ENCODE measurements around the gene MROH2B. TPM values are rescaled to one million over a fixed set of nuclear protein-coding genes. Genes with fewer than 3 reads are reported as not detected.
A peak's percentile ranks its signal among the peaks of the same experiment; 100 is the strongest.

Gene MROH2B
- total RNA-seq, 1 donor from 2014 or later: not detected

DNA sequence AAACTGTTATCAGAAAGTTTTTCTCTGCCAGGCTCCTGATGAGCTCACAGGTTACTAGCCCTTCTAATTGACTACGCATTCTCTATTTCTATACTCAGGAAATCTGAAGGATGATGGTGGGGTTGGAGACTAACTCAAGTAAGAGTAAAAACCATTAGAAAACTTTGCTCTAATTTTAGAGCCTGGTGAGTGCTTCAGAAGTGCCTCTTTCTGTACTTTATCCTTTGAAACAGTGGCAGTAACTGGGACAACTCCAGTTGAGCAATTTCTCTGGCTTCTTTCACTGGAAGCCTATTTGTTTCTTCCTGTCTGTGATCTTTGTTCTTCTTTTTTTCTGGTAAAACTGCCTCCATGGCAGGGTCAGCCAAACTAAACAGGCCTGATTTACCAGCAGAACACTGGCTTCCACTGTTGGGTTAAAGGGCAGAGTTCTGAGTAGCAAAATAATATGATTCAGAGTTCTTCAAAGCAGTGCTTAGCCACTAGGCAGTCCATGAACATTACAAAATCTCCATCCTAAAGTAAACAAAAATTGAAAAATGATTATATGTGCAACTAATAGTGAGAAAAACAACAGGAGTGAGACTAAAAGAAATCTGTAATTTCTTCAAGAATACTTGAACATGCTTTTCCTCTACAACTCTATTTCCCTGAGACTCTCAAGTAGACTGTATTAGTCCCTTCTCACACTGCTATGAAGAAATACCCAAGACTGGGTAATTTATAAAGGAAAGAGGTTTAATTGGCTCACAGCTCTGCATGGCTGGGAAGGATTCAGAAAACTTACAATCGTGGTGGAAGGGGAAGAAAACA is 79.8 kb downstream of the MROH2B start:
- H3K27ac ChIP-seq: peak overlapping the region; percentile 79
- peaks cover 15% of the 10 kb centered on the region for H3K4me1 ChIP-seq
- no peaks in the 10 kb centered on the region for H3K27me3 ChIP-seq
- intact Hi-C loops (cut with DNase I): no loop called here
- H3K4me3 ChIP-seq: no peak overlapping the region
- no peaks in the 10 kb centered on the region for H3K36me3 ChIP-seq
- no peak for DNase-seq
- TF ChIP-seq, protein P1, sequence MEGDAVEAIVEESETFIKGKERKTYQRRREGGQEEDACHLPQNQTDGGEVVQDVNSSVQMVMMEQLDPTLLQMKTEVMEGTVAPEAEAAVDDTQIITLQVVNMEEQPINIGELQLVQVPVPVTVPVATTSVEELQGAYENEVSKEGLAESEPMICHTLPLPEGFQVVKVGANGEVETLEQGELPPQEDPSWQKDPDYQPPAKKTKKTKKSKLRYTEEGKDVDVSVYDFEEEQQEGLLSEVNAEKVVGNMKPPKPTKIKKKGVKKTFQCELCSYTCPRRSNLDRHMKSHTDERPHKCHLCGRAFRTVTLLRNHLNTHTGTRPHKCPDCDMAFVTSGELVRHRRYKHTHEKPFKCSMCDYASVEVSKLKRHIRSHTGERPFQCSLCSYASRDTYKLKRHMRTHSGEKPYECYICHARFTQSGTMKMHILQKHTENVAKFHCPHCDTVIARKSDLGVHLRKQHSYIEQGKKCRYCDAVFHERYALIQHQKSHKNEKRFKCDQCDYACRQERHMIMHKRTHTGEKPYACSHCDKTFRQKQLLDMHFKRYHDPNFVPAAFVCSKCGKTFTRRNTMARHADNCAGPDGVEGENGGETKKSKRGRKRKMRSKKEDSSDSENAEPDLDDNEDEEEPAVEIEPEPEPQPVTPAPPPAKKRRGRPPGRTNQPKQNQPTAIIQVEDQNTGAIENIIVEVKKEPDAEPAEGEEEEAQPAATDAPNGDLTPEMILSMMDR (IDR thresholded peaks at IDR 0.05): no peak
- no peaks in the 10 kb centered on the region for H3K9me3 ChIP-seq
- peak; percentile 92 for ATAC-seq

DNA sequence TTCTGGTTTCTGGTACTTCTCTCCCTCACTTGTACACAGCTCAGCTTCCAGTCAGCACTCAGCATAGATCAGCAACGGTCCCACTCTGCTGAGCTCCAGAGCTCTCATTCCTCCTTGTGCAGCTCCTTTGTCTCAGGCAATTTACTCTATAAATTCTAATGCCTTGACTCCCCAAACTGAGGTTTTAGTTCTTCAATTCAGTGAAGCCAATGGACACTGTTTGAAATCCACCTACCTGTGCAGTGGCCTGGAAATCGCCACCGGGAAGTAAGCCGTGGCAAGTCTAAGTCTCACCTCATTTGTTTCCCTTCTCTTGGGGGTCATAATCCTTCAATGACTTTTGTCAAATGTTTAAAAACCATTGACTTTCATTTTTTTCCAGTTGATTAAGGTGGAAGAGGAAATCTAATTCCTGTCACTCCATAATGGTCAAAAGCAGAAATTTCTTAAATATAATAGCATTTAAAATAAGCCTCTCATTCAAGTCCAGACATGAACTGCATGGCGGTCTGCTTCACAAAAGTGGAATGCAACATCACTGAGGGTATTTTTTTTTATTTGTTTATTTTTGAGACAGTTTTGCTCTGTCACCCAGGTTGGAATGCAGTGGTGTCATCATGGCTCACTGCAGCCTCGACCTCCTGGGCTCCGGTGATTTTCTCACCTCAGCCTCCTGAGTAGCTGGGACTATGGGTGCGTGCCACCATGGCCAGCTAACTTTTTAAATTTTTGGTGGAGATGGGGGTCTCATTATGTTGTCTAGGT is 82.2 kb downstream of the MROH2B start:
- DNase-seq (no peak), ATAC-seq (no peak)
- Histone ChIP-seq H3K4me1 (peaks cover 15% of the 10 kb centered on the region), H3K27ac (no peak overlapping the region), H3K4me3 (no peak overlapping the region), H3K9me3 (no peaks in the 10 kb centered on the region), H3K27me3 (no peaks in the 10 kb centered on the region), H3K36me3 (no peaks in the 10 kb centered on the region)
- intact Hi-C loops (cut with DNase I): no loop called here
- TF ChIP-seq, protein P1 (IDR thresholded peaks at IDR 0.05): no peak

DNA sequence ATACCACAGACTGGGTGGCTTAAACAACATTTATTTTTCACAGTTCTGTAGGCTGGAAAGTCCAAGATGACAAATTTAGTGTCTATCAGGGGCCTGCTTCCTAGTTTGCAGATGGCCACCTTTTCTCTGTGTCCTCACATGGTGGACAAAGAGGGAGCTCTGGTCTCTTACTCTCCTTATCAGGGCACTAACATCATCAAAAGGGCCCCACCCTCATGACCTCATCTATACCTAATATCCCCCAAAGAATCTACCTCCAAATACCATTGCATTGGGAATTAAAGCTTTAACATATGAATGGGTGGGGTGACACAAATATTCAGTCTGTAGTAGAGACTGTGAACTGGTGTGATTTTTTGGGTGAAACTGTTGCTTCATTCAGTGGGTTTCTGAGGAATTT is 83.8 kb downstream of the MROH2B start:
- DNase-seq (no peak), ATAC-seq (no peak)
- TF ChIP-seq, protein P1 (IDR thresholded peaks at IDR 0.05): no peak
- H3K36me3 ChIP-seq: no peaks in the 10 kb centered on the region
- intact Hi-C loops (cut with DNase I): no loop called here
- no peaks in the 10 kb centered on the region for H3K9me3 ChIP-seq
- no peak overlapping the region for H3K27ac ChIP-seq
- H3K27me3 ChIP-seq: no peaks in the 10 kb centered on the region
- H3K4me3 ChIP-seq: no peak overlapping the region
- peaks cover 15% of the 10 kb centered on the region for H3K4me1 ChIP-seq

DNA sequence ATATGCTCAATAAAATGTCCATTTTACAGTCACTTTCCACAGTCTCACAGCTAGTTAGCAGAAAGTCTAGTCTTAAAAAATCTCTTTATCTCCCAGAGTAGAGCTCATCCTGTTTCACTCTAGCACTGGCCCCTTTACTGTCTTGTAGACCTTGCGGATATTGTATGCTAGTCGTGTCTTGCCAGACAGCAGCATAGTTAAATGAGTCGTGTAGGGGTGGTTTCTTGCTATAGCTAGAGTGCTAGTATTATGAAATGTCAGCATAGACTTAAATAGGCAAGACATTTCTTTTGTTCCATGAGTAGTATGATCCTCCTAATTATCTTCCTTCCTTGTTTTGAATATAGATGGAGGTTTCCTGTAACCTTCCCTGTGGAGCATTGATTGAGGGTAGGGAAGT is 84.5 kb downstream of the MROH2B start:
- Histone ChIP-seq H3K9me3 (no peaks in the 10 kb centered on the region), H3K4me3 (no peak overlapping the region), H3K27me3 (no peaks in the 10 kb centered on the region), H3K36me3 (no peaks in the 10 kb centered on the region), H3K27ac (no peak overlapping the region), H3K4me1 (peaks cover 11% of the 10 kb centered on the region)
- intact Hi-C loops (cut with DNase I): no loop called here
- TF ChIP-seq, protein P1 (IDR thresholded peaks at IDR 0.05): no peak
- DNase-seq (no peak), ATAC-seq (no peak)

DNA sequence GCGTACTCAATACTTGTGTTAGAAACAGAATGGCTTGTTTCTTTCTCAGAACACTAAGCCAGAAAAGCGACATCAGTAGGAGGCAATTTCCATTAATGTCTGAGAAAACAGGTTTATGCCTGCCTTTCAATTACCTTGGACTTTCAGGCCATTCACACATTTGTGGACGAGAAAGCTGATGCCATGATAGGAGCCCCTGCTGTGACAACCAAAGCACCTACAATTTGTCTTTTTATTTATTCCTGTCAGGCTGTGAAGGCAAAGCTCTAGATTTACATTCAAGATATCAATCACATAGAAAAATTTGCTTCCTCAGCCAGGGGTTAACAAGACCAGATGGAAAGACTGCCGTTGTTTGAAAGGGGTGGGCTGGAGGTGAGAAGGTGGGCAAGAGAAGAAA is 85.6 kb downstream of the MROH2B start:
- Histone ChIP-seq H3K4me1 (peaks cover 5% of the 10 kb centered on the region), H3K27me3 (no peaks in the 10 kb centered on the region), H3K9me3 (no peaks in the 10 kb centered on the region), H3K4me3 (no peak overlapping the region), H3K36me3 (no peaks in the 10 kb centered on the region), H3K27ac (no peak overlapping the region)
- TF ChIP-seq, protein P1 (IDR thresholded peaks at IDR 0.05): no peak
- DNase-seq (no peak), ATAC-seq (no peak)
- intact Hi-C loops (cut with DNase I): no loop called here

Data from upper lobe of right lung (tissue), 1 donor.